H54 (cell line): ENCODE results near the gene LBH.
"Not testable (repeated sequence)": the region's sequence is repeated elsewhere in the genome, so short reads cannot be mapped to it uniquely, and the experiment has no call there.

Experiments
- DNase-seq: peaks from one replicate; pipeline ENCODE4 v3.0.0; 2011; ENCODE audit warnings: low spot score, mixed read lengths; ENCODE audit not compliant: insufficient read length
- FAIRE-seq: peaks from 3 replicates; lab custom pipeline; 2011; peaks lifted over from hg19 to GRCh38; lab: Jason Lieb, UNC
- POLR2A ChIP-seq: IDR thresholded peaks from 2 replicates; pipeline ENCODE4 v1.6.1; 2011; ENCODE audit warnings: low read depth, mild to moderate bottlenecking, low read length

LBH gene

GRCh38 chr2:30262716-30263309 lies 31.5 kb downstream of the LBH start:
- DNase-seq (no peak), FAIRE-seq (no peak)
- TF ChIP-seq POLR2A: no peak

GRCh38 chr2:30264274-30264673 lies 32.9 kb downstream of the LBH start:
- FAIRE-seq: no peak
- DNase-seq: no peak
- no peak for TF ChIP-seq POLR2A

- FAIRE-seq (no peak), DNase-seq (no peak)
- TF ChIP-seq POLR2A: no peak
Measured at GRCh38 chr2:30265052-30266015, 34.0 kb downstream of the LBH start.

GRCh38 chr2:30266051-30266621 lies 34.8 kb downstream of the LBH start:
- DNase-seq: no peak
- no peak for TF ChIP-seq POLR2A
- FAIRE-seq: no peak

- DNase-seq: no peak
- FAIRE-seq: no peak
- no peak for TF ChIP-seq POLR2A
Measured at GRCh38 chr2:30266705-30267104, 35.4 kb downstream of the LBH start.

- TF ChIP-seq POLR2A: no peak
- FAIRE-seq: no peak
- DNase-seq: no peak
Measured at GRCh38 chr2:30267161-30267975, 36.0 kb downstream of the LBH start.

GRCh38 chr2:30268296-30268871 lies 37.0 kb downstream of the LBH start:
- FAIRE-seq: no peak
- no peak for TF ChIP-seq POLR2A
- no peak for DNase-seq

GRCh38 chr2:30269114-30269770 lies 37.9 kb downstream of the LBH start:
- not testable (repeated sequence) for DNase-seq, FAIRE-seq

- TF ChIP-seq POLR2A: no peak
- FAIRE-seq (no peak), DNase-seq (no peak)
Measured at GRCh38 chr2:30269771-30270145, 38.4 kb downstream of the LBH start.

GRCh38 chr2:30270166-30270565 lies 38.8 kb downstream of the LBH start:
- TF ChIP-seq POLR2A: no peak
- no peak for FAIRE-seq

GRCh38 chr2:30271301-30271700 lies 40.0 kb downstream of the LBH start:
- DNase-seq: no peak
- TF ChIP-seq POLR2A: no peak
- no peak for FAIRE-seq

More at GRCh38 chr2:30270166-30270565, 38.8 kb downstream of the LBH start:
- no peak for DNase-seq

GRCh38 chr2:30272286-30272685 lies 41.0 kb downstream of the LBH start:
- FAIRE-seq (no peak), DNase-seq (no peak)
- no peak for TF ChIP-seq POLR2A

GRCh38 chr2:30272761-30273573 lies 41.6 kb downstream of the LBH start:
- no peak for DNase-seq
- no peak for TF ChIP-seq POLR2A
- FAIRE-seq: no peak
